IMR-90 (cell line): Measurements from ENCODE around the gene TRPV4.

Experiments
- BHLHE40 ChIP-seq: fragments of 150-350 bp; IDR thresholded peaks from 2 replicates; pipeline ENCODE4 v1.6.1; 2016; ENCODE audit warnings: mild to moderate bottlenecking, low read depth, low read length
- CEBPB ChIP-seq: IDR thresholded peaks from 2 replicates; pipeline ENCODE4 v1.6.1; 2012; ENCODE audit warnings: low read depth, low read length, improper control_type of control experiment
- CHD1 ChIP-seq: IDR thresholded peaks from 2 replicates; pipeline ENCODE4 v1.6.1; 2012; ENCODE audit warnings: low read depth, low read length, improper control_type of control experiment
- CTCF ChIP-seq: conservative IDR thresholded peaks from 2 replicates; pipeline ENCODE4 v1.5.1; 2012; ENCODE audit warnings: mild to moderate bottlenecking, low read depth, low read length, improper control_type of control experiment
- ELK1 ChIP-seq: fragments of 150-350 bp; IDR thresholded peaks from 2 replicates; pipeline ENCODE4 v1.6.1; 2016; ENCODE audit warnings: low read depth, mild to moderate bottlenecking, low read length, moderate library complexity, borderline replicate concordance
- FOS ChIP-seq: fragments of 150-350 bp; IDR thresholded peaks from 2 replicates; pipeline ENCODE4 v1.6.1; 2016; ENCODE audit warnings: low read depth, low read length
- MAFK ChIP-seq: IDR thresholded peaks from 2 replicates; pipeline ENCODE4 v1.6.1; 2012; ENCODE audit warnings: low read depth, low read length, improper control_type of control experiment
- MAZ ChIP-seq: IDR thresholded peaks from 2 replicates; pipeline ENCODE4 v1.6.1; 2012; ENCODE audit warnings: low read depth, mild to moderate bottlenecking, low read length, improper control_type of control experiment, moderate library complexity, borderline replicate concordance
- MXI1 ChIP-seq: IDR thresholded peaks from 2 replicates; pipeline ENCODE4 v1.6.1; 2012; ENCODE audit warnings: low read depth, mild to moderate bottlenecking, low read length, moderate library complexity, borderline replicate concordance
- POLR2A ChIP-seq: IDR thresholded peaks from 2 replicates; pipeline ENCODE4 v1.6.1; 2012; ENCODE audit warnings: mild to moderate bottlenecking, low read depth, low read length
- RAD21 ChIP-seq: IDR thresholded peaks from 2 replicates; pipeline ENCODE4 v1.6.1; 2012; ENCODE audit warnings: low read length, improper control_type of control experiment
- RFX5 ChIP-seq: IDR thresholded peaks from 2 replicates; pipeline ENCODE4 v1.8.0; 2012; ENCODE audit warnings: low read depth, mild to moderate bottlenecking, low read length, moderate library complexity
- SMC3 ChIP-seq: fragments of 150-350 bp; IDR thresholded peaks from 2 replicates; pipeline ENCODE4 v1.6.1; 2016; ENCODE audit warnings: low read depth, mild to moderate bottlenecking, antibody characterized with exemption, low read length, moderate library complexity
- TF ChIP-seq, protein P1 (sequence below): fragments of 150-350 bp; IDR thresholded peaks from 2 replicates; pipeline ENCODE4 v1.6.1; 2017; ENCODE audit warnings: mild to moderate bottlenecking, antibody characterized with exemption, low read length, low read depth

- no peak for TF ChIP-seq CEBPB
- TF ChIP-seq CTCF = no peak
- no peak for TF ChIP-seq BHLHE40
- no peak for TF ChIP-seq POLR2A
- no peak for TF ChIP-seq RAD21
- no peak for TF ChIP-seq MAFK
- TF ChIP-seq, protein P1, sequence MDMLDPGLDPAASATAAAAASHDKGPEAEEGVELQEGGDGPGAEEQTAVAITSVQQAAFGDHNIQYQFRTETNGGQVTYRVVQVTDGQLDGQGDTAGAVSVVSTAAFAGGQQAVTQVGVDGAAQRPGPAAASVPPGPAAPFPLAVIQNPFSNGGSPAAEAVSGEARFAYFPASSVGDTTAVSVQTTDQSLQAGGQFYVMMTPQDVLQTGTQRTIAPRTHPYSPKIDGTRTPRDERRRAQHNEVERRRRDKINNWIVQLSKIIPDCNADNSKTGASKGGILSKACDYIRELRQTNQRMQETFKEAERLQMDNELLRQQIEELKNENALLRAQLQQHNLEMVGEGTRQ = no peak
- no peak for TF ChIP-seq SMC3
- TF ChIP-seq ELK1 = no peak
- no peak for TF ChIP-seq RFX5
- TF ChIP-seq MXI1 = no peak
- no peak for TF ChIP-seq MAZ
- no peak for TF ChIP-seq CHD1
- no peak for TF ChIP-seq FOS
Measured at GRCh38 chr12:109737631-109738030, 95.6 kb downstream of the TRPV4 start.
